GM12872 (cell line): ENCODE results near the gene MNAT1.

Experiments used
- TF ChIP-seq, protein P1 (sequence below): IDR thresholded peaks from 3 replicates; pipeline ENCODE4 v1.5.1; 2011; ENCODE audit warnings: low read depth, mild to moderate bottlenecking, low read length, moderate library complexity; ENCODE audit not compliant: insufficient read depth

Gene MNAT1

GRCh38 chr14:60905923-60906322, 171.4 kb downstream of the MNAT1 start:
- TF ChIP-seq, protein P1, sequence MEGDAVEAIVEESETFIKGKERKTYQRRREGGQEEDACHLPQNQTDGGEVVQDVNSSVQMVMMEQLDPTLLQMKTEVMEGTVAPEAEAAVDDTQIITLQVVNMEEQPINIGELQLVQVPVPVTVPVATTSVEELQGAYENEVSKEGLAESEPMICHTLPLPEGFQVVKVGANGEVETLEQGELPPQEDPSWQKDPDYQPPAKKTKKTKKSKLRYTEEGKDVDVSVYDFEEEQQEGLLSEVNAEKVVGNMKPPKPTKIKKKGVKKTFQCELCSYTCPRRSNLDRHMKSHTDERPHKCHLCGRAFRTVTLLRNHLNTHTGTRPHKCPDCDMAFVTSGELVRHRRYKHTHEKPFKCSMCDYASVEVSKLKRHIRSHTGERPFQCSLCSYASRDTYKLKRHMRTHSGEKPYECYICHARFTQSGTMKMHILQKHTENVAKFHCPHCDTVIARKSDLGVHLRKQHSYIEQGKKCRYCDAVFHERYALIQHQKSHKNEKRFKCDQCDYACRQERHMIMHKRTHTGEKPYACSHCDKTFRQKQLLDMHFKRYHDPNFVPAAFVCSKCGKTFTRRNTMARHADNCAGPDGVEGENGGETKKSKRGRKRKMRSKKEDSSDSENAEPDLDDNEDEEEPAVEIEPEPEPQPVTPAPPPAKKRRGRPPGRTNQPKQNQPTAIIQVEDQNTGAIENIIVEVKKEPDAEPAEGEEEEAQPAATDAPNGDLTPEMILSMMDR = no peak

DNA sequence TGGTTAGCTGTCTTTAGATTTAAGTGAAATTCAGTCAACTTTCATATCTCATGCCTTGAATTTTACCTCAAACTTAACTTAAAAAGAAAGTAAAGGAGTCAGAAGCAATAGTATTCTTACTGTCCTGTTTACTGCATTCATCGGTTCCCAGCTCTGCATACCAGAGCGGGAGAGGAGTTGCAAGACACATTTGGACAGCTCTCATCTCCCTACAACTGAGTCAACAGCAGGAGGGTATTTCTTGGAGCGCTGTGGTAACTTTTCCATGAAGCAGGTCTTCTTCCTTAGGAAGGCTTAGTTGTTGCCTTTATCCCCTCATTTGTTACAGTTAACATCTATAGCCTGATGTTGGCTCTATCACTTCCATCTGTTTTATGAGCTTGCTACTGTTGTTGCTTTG, 181.2 kb downstream of the MNAT1 start:
- TF ChIP-seq, protein P1 = no peak

DNA sequence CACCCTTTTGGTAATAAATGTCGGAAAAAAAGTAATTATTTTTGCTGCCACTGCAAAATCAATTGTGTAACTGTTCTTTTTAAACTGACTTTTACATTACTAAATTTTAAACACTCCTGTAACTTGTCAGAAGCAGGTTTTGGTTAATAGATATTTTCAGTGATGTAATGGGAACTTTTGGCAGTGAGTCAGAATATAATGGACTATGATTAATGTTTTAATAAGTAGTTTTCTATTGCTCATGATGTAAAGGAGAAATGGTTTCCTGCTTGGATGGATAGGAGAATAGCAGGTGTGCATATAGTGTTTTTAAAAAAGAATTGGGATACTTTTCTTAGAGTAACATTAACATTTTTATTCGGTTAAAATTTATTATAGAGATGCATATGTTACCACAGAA, 187.5 kb downstream of the MNAT1 start:
- TF ChIP-seq, protein P1 = no peak

DNA sequence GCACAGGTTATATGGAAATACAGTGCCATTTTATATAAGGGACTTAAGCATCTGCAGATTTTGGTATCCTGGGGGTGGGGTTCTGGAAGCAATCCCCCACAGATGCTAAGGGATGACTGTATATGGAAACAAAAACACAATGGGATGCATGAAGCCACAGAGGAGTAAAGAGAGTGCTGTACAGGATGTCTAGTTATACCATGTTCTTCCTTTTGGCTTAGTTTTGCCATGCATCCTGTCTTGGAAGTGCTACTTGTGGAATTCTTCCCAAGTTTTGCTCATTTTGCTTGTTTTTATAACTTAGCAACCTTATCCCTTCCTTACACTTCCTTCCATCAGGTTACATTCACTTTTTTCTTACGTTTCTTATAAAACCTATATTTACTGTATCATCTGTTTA, 190.7 kb downstream of the MNAT1 start:
- TF ChIP-seq, protein P1 = no peak

- TF ChIP-seq, protein P1 = no peak
Observed at GRCh38 chr14:60926002-60926401, 191.4 kb downstream of the MNAT1 start.

DNA sequence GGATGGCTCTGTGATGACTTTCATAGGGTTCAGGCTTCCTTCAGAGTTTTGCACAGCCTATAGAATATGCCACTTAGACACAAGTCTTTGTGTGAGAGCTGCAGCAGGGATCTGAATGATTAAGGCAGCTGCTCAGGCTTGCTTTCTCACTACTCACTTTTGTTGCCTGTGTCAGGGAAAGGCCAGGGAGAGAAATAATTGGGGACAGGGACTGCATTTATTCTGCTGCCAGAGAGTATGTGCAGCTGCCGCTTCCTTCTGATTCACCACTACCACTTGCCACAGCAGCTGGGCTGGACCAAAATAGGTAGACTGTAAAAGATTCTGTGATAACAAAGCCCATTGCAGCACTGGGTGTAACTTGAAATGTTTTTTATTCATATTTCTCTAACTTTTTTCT, 196.7 kb downstream of the MNAT1 start:
- TF ChIP-seq, protein P1 = no peak

DNA sequence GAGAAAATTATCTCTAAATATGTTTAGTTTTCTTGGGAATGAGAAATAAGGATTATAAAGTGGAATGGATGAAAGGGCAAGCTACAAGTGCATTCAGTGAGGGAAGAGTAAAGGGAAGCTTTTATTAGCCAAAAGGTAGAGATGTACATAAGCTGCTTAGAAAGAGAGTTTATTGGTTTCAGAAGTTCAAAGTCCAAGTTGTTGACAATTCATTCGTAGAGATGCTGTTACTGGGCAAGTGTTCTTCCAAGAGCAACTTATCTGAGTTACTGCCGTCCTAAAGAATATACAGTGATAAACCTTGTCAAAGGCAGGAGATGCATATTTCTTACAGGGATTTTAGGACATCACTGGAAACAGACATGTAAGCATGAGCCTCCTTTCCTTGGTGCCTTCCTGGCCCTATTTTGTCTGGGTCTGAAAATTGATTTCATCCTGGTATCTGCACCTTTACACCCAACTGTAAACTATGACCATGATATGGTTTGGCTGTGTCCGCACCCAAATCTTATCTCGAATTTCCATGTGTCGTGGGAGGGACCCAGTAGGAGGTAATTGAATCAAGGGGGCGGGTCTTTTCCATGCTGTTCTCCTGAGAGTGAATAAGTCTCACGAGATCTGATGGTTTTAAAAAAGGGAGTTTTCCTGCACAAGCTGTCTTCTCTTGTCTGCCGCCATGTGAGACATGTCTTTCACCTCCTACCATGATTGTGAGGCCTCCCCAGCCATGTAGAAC, 199.5 kb downstream of the MNAT1 start:
- TF ChIP-seq, protein P1 = no peak
